Renal cortex interstitium (tissue), 11 donors: ENCODE measurements around the gene LRP2BP. TPM values are rescaled to one million over a fixed set of nuclear protein-coding genes. Genes with fewer than 3 reads are reported as not detected.
"Not testable (repeated sequence)": the region's sequence is repeated elsewhere in the genome, so short reads cannot be mapped to it uniquely, and the experiment has no call there.

ENCODE experiments used
- DNase-seq, 11 donors: peaks; one replicate each; pipeline ENCODE4 v3.0.0-alpha.2; 2013; ENCODE audit warnings: low read depth in 9 of 11, low spot score in 4 of 11; ENCODE audit errors: extremely low read depth in 1 of 11
- polyA plus RNA-seq, 3 donors: library from polyadenylated mRNA; unstranded; fragments of 120-200 nt; gene quantifications; one replicate each; pipeline ENCODE4 v1.2.1, GENCODE V29; 2013; ENCODE audit not compliant: insufficient read length in 3 of 3

Gene LRP2BP
- polyA plus RNA-seq, 3 donors = 2.6 to 7.0 (median 3.6) TPM

GRCh38 chr4:185341841-185342240, 53.9 kb downstream of the LRP2BP start:
- DNase-seq = no peak

GRCh38 chr4:185341377-185341776, 54.3 kb downstream of the LRP2BP start:
- no peak for DNase-seq

GRCh38 chr4:185339941-185340340, 55.8 kb downstream of the LRP2BP start:
- no peak for DNase-seq

- DNase-seq = no peak
Measured at GRCh38 chr4:185335579-185335978, 60.1 kb downstream of the LRP2BP start.

GRCh38 chr4:185334326-185334725, 61.4 kb downstream of the LRP2BP start:
- DNase-seq = no peak

- no peak for DNase-seq
Measured at GRCh38 chr4:185332575-185333464, 62.9 kb downstream of the LRP2BP start.

- not testable (repeated sequence) for DNase-seq
Measured at GRCh38 chr4:185329879-185330510, 65.7 kb downstream of the LRP2BP start.

- no peak for DNase-seq
Measured at GRCh38 chr4:185328586-185328985, 67.1 kb downstream of the LRP2BP start.

- DNase-seq = not testable (repeated sequence)
Measured at GRCh38 chr4:185325721-185326120, 70.0 kb downstream of the LRP2BP start.

- DNase-seq = not testable (repeated sequence)
Measured at GRCh38 chr4:185324361-185324760, 71.4 kb downstream of the LRP2BP start.

- DNase-seq = no peak
Measured at GRCh38 chr4:185323606-185324005, 72.1 kb downstream of the LRP2BP start.

- no peak for DNase-seq
Measured at GRCh38 chr4:185322803-185323202, 72.9 kb downstream of the LRP2BP start.

GRCh38 chr4:185318679-185319078, 77.0 kb downstream of the LRP2BP start:
- DNase-seq = no peak

- no peak for DNase-seq
Measured at GRCh38 chr4:185317880-185318279, 77.8 kb downstream of the LRP2BP start.

GRCh38 chr4:185317462-185317861, 78.3 kb downstream of the LRP2BP start:
- DNase-seq = not testable (repeated sequence)

Other genes with a start within 250 kb of the LRP2BP start
- gene CFAP97, start 191.9 kb downstream of the LRP2BP start, polyA plus RNA-seq = 10 to 100 TPM; 44.5 to 52.1 (median 44.9) TPM
- gene SNX25, start 186.3 kb downstream of the LRP2BP start, polyA plus RNA-seq = 10 to 100 TPM; 21.6 to 27.0 (median 25.6) TPM
- gene ANKRD37, start 917 bp upstream of the LRP2BP start, polyA plus RNA-seq = 10 to 100 TPM; 10.7 to 21.4 (median 11.1) TPM
- gene UFSP2, start 30.0 kb upstream of the LRP2BP start, polyA plus RNA-seq = 10 to 100 TPM; 68.9 to 93.5 (median 80.1) TPM
- 1 to 10 TPM; 2.2 to 3.4 (median 2.5) TPM for gene CCDC110, start 75.8 kb upstream of the LRP2BP start, polyA plus RNA-seq
- 1 to 10 TPM; 3.7 to 7.3 (median 6.1) TPM for gene PDLIM3, start 139.6 kb upstream of the LRP2BP start, polyA plus RNA-seq